Vagina (tissue), 2 donors: ENCODE results near the gene CARD14. TPM values are rescaled to one million over a fixed set of nuclear protein-coding genes. Genes with fewer than 3 reads are reported as not detected.

Experiments
- DNase-seq, 2 donors: peaks; one replicate each; pipeline ENCODE4 v3.0.0-alpha.2; 2017; ENCODE audit errors: extremely low spot score in 2 of 2
- H3K27ac ChIP-seq: fragments of 200-600 bp; sonication (generic); one replicate; pipeline ENCODE4 v1.5.1; 2019
- H3K27me3 ChIP-seq: fragments of 200-600 bp; sonication (generic); one replicate; pipeline ENCODE4 v1.5.1; 2019
- H3K36me3 ChIP-seq, 2 donors: fragments of 200-600 bp; sonication (generic); one replicate each; pipeline ENCODE4 v1.5.1; 2017 to 2019
- H3K4me1 ChIP-seq: fragments of 200-600 bp; sonication (generic); one replicate; pipeline ENCODE4 v1.5.1; 2019
- H3K4me3 ChIP-seq, 2 donors: fragments of 200-600 bp; sonication (generic); 1 replicate in 1 of 2; 2 replicates in 1 of 2; pipeline ENCODE4 v1.5.1; 2016 to 2019
- H3K9me3 ChIP-seq: fragments of 200-600 bp; sonication (generic); one replicate; pipeline ENCODE4 v1.5.1; 2019
- POLR2A ChIP-seq, 2 donors: fragments of 450-650 bp; IDR thresholded peaks; one replicate each; pipeline ENCODE4 v1.6.1; 2017; ENCODE audit warnings: antibody characterized with exemption in 2 of 2, mild to moderate bottlenecking in 2 of 2, moderate library complexity in 2 of 2
- POLR2AphosphoS5 ChIP-seq, 2 donors: sonication (generic); formaldehyde crosslinking; IDR thresholded peaks; one replicate each; pipeline ENCODE4 v1.9.0; 2017; ENCODE audit warnings: antibody characterized with exemption in 2 of 2, mild to moderate bottlenecking in 2 of 2, low read depth in 1 of 2; ENCODE audit not compliant: insufficient read depth in 1 of 2
- intact Hi-C: fragments of 100-400 bp; cut with DNase I; formaldehyde crosslinking; loops from one replicate; pipeline ENCODE4 v1.15.1; 2023
- total RNA-seq: library from RNA; depleted of rRNA; stranded (reverse); fragments of >200 nt; gene quantifications from one replicate; pipeline ENCODE4 v1.2.3, GENCODE V29; 2016
- TF ChIP-seq, protein P1 (sequence below), 3 experiments: fragments of 450-650 bp in 2 of 3; fragments of 200-600 bp in 1 of 3; sonication (generic) in 1 of 3; IDR thresholded peaks; one replicate each; pipeline ENCODE4 v1.5.1; 2017 to 2019; ENCODE audit warnings: antibody characterized with exemption in 3 of 3, mild to moderate bottlenecking in 2 of 3, moderate library complexity in 2 of 3

The CARD14 gene
- total RNA-seq, 1 donor from 2014 or later: 30.0 TPM

DNA sequence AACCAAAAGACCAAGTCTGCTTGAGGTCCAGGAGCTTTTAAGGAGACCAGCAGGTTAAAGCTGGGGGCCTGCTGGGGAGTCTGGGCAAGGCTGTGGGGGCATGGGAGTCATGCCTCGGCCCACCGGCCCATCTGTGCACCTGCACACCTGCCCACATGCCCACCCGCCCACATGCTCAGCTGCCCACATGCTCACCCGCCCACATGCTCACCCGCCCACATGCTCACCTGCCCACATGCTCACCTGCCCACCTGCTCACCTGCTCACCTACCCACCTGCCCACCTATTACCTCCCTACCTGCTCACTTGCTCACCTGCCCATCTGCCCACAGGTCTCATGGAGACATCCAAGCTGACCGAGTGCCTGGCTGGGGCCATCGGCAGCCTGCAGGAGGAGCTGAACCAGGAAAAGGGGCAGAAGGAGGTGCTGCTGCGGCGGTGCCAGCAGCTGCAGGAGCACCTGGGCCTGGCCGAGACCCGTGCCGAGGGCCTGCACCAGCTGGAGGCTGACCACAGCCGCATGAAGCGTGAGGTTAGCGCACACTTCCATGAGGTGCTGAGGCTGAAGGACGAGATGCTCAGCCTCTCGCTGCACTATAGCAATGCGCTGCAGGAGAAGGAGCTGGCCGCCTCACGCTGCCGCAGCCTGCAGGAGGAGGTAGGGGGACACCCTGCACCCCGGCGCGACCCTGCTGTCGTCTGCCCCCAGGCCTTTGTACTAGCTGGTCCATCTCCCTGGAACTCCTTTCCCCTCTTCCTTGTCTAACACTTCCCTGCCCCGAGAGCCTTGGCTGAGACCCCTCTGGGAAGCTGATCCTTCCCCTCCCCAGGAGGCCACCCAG is 14.0 kb downstream of the CARD14 start:
- H3K9me3 ChIP-seq: no peaks in the 10 kb centered on the region
- no peaks in the 10 kb centered on the region for H3K27me3 ChIP-seq
- TF ChIP-seq, protein P1, sequence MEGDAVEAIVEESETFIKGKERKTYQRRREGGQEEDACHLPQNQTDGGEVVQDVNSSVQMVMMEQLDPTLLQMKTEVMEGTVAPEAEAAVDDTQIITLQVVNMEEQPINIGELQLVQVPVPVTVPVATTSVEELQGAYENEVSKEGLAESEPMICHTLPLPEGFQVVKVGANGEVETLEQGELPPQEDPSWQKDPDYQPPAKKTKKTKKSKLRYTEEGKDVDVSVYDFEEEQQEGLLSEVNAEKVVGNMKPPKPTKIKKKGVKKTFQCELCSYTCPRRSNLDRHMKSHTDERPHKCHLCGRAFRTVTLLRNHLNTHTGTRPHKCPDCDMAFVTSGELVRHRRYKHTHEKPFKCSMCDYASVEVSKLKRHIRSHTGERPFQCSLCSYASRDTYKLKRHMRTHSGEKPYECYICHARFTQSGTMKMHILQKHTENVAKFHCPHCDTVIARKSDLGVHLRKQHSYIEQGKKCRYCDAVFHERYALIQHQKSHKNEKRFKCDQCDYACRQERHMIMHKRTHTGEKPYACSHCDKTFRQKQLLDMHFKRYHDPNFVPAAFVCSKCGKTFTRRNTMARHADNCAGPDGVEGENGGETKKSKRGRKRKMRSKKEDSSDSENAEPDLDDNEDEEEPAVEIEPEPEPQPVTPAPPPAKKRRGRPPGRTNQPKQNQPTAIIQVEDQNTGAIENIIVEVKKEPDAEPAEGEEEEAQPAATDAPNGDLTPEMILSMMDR (IDR thresholded peaks at IDR 0.05): no peak
- TF ChIP-seq POLR2AphosphoS5 (IDR thresholded peaks at IDR 0.05; ENCODE audit: insufficient read depth in 1 of 2, low read depth in 1 of 2) (no peak), POLR2A (IDR thresholded peaks at IDR 0.05) (no peak)
- no peaks in the 10 kb centered on the region for H3K36me3 ChIP-seq
- DNase-seq: no peak
- no peak overlapping the region for H3K4me3 ChIP-seq
- H3K27ac ChIP-seq: no peak overlapping the region
- peaks cover 14% of the 10 kb centered on the region for H3K4me1 ChIP-seq
- intact Hi-C loops: no loop called here

DNA sequence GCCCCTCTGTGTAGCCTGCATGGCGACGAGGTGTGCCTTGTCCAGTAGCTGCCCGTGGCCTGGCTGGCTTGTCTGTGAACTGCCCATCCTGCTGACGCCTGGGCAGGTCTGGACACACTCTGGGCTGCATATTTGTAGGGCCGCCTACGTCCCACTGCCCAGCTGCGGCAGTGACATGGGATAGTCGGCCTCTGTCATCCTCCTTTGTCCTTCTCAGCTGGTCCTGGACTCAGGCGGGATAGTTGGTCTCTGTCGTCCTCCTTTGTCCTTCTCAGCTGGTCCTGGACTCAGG is 14.5 kb downstream of the CARD14 start:
- Histone ChIP-seq H3K36me3 (no peaks in the 10 kb centered on the region), H3K4me1 (peaks cover 14% of the 10 kb centered on the region), H3K27ac (no peak overlapping the region), H3K4me3 (no peak overlapping the region), H3K27me3 (no peaks in the 10 kb centered on the region), H3K9me3 (no peaks in the 10 kb centered on the region)
- DNase-seq: no peak
- intact Hi-C loops: no loop called here
- TF ChIP-seq, protein P1 (IDR thresholded peaks at IDR 0.05): no peak
- TF ChIP-seq POLR2A (IDR thresholded peaks at IDR 0.05) (no peak), POLR2AphosphoS5 (IDR thresholded peaks at IDR 0.05; ENCODE audit: insufficient read depth in 1 of 2, low read depth in 1 of 2) (no peak)

DNA sequence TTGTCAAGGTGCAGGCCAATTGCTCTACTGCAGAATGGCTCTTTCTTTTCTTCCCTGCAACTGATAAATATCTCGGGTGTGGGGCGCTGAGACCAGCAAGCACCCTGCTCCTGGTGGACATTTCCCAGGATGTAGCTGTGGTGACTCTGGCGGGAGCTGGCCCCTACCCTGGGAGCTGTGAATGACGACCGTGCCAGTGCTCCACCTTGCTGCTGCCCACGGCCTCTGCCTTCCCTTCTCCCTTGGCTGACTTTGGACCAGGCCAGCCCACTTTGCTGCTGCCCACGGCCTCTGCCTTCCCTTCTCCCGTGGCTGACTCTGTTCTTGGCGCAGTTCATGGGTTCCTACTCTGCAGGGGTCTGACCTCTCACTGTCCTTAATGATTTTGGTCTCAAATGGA is 16.1 kb downstream of the CARD14 start:
- intact Hi-C loops: no loop called here
- Histone ChIP-seq H3K27me3 (no peaks in the 10 kb centered on the region), H3K9me3 (no peaks in the 10 kb centered on the region)

DNA sequence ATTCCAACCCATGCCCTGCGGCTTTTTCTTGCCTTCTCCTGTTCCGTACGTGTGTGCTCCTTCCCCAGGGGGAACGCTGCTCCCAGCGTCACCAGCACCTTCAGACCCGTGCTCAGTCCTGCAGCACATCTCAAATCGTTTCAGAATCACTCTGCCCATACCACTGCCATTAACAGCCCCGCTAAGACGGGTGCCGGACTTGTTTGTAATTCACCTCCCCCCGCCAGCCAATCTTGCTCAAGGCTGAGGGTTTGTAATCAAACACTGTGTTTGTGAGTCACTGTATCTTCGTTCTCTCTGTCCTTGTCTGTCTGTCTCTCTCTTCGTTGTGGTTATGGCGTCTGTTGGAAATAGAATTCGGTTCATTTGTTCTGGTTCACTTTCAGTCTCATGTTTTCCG is 17.3 kb downstream of the CARD14 start:
- H3K4me3 ChIP-seq: peak overlapping the region in 1 of 2 donors; percentile 9
- no peak for TF ChIP-seq POLR2A (IDR thresholded peaks at IDR 0.05)
- TF ChIP-seq, protein P1 (IDR thresholded peaks at IDR 0.05): no peak
- no peak for TF ChIP-seq POLR2AphosphoS5 (IDR thresholded peaks at IDR 0.05; ENCODE audit: insufficient read depth in 1 of 2, low read depth in 1 of 2)
- no peak for DNase-seq
- intact Hi-C loops: no loop called here
- no peaks in the 10 kb centered on the region for H3K27me3 ChIP-seq
- H3K9me3 ChIP-seq: no peaks in the 10 kb centered on the region
- peak overlapping the region; percentile 28 for H3K27ac ChIP-seq
- no peaks in the 10 kb centered on the region for H3K36me3 ChIP-seq
- H3K4me1 ChIP-seq: peaks cover 24% of the 10 kb centered on the region

More for the DNA sequence above, 16.1 kb downstream of the CARD14 start:
- no peak for DNase-seq
- Histone ChIP-seq H3K27ac (no peak overlapping the region), H3K36me3 (no peaks in the 10 kb centered on the region), H3K4me3 (no peak overlapping the region), H3K4me1 (peaks cover 14% of the 10 kb centered on the region)
- TF ChIP-seq POLR2AphosphoS5 (IDR thresholded peaks at IDR 0.05; ENCODE audit: insufficient read depth in 1 of 2, low read depth in 1 of 2) (no peak), POLR2A (IDR thresholded peaks at IDR 0.05) (no peak)
- TF ChIP-seq, protein P1 (IDR thresholded peaks at IDR 0.05): no peak

DNA sequence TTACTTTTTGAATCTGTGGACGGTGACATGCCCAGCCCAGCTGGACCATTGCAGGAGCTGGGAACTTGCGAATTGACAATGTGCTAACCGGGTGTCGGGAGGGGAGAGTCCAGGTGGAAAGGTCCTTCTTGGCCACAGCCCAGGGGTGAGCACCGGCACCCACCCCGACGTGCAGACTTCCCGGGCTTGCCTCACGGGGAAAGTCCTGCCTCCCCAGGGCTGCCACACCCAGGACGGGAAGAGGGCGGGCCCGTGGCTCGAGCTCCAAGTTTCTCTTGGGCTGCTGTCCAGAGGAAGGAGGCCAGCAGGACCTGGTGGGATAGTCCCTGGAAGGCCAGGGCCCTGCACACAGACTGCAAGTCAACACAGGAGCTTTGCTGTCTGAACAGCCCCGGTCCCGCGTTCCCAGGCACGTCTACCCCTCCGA is 17.7 kb downstream of the CARD14 start:
- Histone ChIP-seq H3K27ac (peak overlapping the region; percentile 28), H3K9me3 (no peaks in the 10 kb centered on the region), H3K4me1 (peaks cover 26% of the 10 kb centered on the region), H3K4me3 (peak overlapping the region in 1 of 2 donors; percentile 9), H3K27me3 (no peaks in the 10 kb centered on the region), H3K36me3 (no peaks in the 10 kb centered on the region)
- intact Hi-C loops: no loop called here
- TF ChIP-seq POLR2A (IDR thresholded peaks at IDR 0.05) (no peak), POLR2AphosphoS5 (IDR thresholded peaks at IDR 0.05; ENCODE audit: insufficient read depth in 1 of 2, low read depth in 1 of 2) (peak in 1 of 2 donors; percentile 31)
- DNase-seq: no peak
